ENCODE results near the gene OR6S1. TPM values are rescaled to one million over a fixed set of nuclear protein-coding genes. Genes with fewer than 3 reads are reported as not detected.
A peak's percentile ranks its signal among the peaks of the same experiment; 100 is the strongest.

Gene OR6S1
- total RNA-seq = not detected in 2 replicates
- long read RNA-seq = 0 reads

- no peak for TF ChIP-seq CTCF (conservative IDR thresholded peaks at IDR 0.05)
- H3K27ac Mint-ChIP-seq (ENCODE audit: unreplicated experiment) = no peak within 1 kb of the TSS
- no peaks in the 10 kb centered on the region for H3K9me3 Mint-ChIP-seq
- no peaks in the 10 kb centered on the region for H3K4me1 Mint-ChIP-seq
- H3K27me3 Mint-ChIP-seq (ENCODE audit: low read depth) = peaks cover 87% of the 10 kb centered on the region
- no peaks in the 10 kb centered on the region for H3K36me3 Mint-ChIP-seq (ENCODE audit: low read depth)
- H3K4me3 Mint-ChIP-seq = no peak within 1 kb of the TSS
- no peak for DNase-seq (ENCODE audit: low read depth, low spot score)
These were observed at the start of gene OR6S1 for GRCh38 chr14:20641591-20641990. OR6S1 (minus strand) TSS chr14:20641691; CDS start chr14:20641691, 0 bp downstream.

GRCh38 chr14:20690848-20691640, 49.6 kb upstream of the OR6S1 start:
- H3K4me3 Mint-ChIP-seq = peak overlapping the region; percentile 51
- H3K9me3 Mint-ChIP-seq = no peaks in the 10 kb centered on the region
- no peak overlapping the region for H3K27ac Mint-ChIP-seq (ENCODE audit: unreplicated experiment)
- DNase-seq (ENCODE audit: low read depth, low spot score) = peak; percentile 25
- H3K4me1 Mint-ChIP-seq = peaks cover 5% of the 10 kb centered on the region
- H3K27me3 Mint-ChIP-seq (ENCODE audit: low read depth) = no peaks in the 10 kb centered on the region
- peak; percentile 85 for TF ChIP-seq CTCF (conservative IDR thresholded peaks at IDR 0.05)
- H3K36me3 Mint-ChIP-seq (ENCODE audit: low read depth) = no peaks in the 10 kb centered on the region

GRCh38 chr14:20688167-20688839, 46.8 kb upstream of the OR6S1 start, which contains the start of gene ANG:
ANG (plus strand) TSS chr14:20688764; CDS start chr14:20693565, 4,801 bp downstream.
- no peak for DNase-seq (ENCODE audit: low read depth, low spot score)
- H3K27me3 Mint-ChIP-seq (ENCODE audit: low read depth) = peaks cover 8% of the 10 kb centered on the region
- H3K9me3 Mint-ChIP-seq = no peaks in the 10 kb centered on the region
- no peak within 1 kb of the TSS for H3K4me3 Mint-ChIP-seq
- no peak for TF ChIP-seq CTCF (conservative IDR thresholded peaks at IDR 0.05)
- H3K4me1 Mint-ChIP-seq = peaks cover 13% of the 10 kb centered on the region
- no peaks in the 10 kb centered on the region for H3K36me3 Mint-ChIP-seq (ENCODE audit: low read depth)
- H3K27ac Mint-ChIP-seq (ENCODE audit: unreplicated experiment) = no peak within 1 kb of the TSS

GRCh38 chr14:20687362-20688166, 46.1 kb upstream of the OR6S1 start:
- H3K4me1 Mint-ChIP-seq = peaks cover 13% of the 10 kb centered on the region
- peaks cover 8% of the 10 kb centered on the region for H3K27me3 Mint-ChIP-seq (ENCODE audit: low read depth)
- TF ChIP-seq CTCF (conservative IDR thresholded peaks at IDR 0.05) = no peak
- no peaks in the 10 kb centered on the region for H3K36me3 Mint-ChIP-seq (ENCODE audit: low read depth)
- peak overlapping the region; percentile 45 for H3K4me3 Mint-ChIP-seq
- no peak overlapping the region for H3K27ac Mint-ChIP-seq (ENCODE audit: unreplicated experiment)
- no peaks in the 10 kb centered on the region for H3K9me3 Mint-ChIP-seq
- DNase-seq (ENCODE audit: low read depth, low spot score) = no peak

- DNase-seq (ENCODE audit: low read depth, low spot score) = no peak
- H3K4me1 Mint-ChIP-seq = peaks cover 13% of the 10 kb centered on the region
- H3K27me3 Mint-ChIP-seq (ENCODE audit: low read depth) = peaks cover 8% of the 10 kb centered on the region
- H3K4me3 Mint-ChIP-seq = peak overlapping the region; percentile 32
- TF ChIP-seq CTCF (conservative IDR thresholded peaks at IDR 0.05) = no peak
- no peaks in the 10 kb centered on the region for H3K36me3 Mint-ChIP-seq (ENCODE audit: low read depth)
- H3K9me3 Mint-ChIP-seq = no peaks in the 10 kb centered on the region
- H3K27ac Mint-ChIP-seq (ENCODE audit: unreplicated experiment) = no peak overlapping the region
These were observed 45.1 kb upstream of the OR6S1 start for GRCh38 chr14:20686386-20687143.
